ENCODE measurements around the gene IFITM10.

IFITM10 gene

GRCh38 chr11:1750481-1750839, at the start of gene IFITM10:
Gene IFITM10 (minus strand): TSS chr11:1750595. CDS start chr11:1750442, 153 bp downstream.
- DNase-seq = no peak

GRCh38 chr11:1797391-1798125, 47.2 kb upstream of the IFITM10 start:
- no peak for DNase-seq

- no peak for DNase-seq
These were observed 46.1 kb upstream of the IFITM10 start for GRCh38 chr11:1796413-1797011.

DNA sequence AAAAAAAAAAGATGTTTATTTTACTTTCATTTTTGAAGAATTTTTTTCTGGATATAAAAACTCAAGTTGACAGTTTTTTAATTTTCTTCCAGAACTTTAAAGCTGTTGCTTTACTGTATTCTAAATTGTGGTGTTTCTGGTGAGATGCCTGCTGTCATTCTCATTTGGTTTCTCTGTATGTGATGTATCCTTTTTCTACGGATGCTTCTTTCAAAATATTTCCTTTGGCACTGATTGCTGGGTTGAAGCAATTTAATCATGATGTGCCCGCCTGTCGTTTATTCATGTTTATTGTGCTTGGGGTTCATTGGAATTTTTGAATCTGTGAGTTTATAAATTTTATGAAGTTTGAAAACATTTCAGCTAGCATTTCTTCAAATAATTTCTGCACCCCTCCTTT, 42.7 kb upstream of the IFITM10 start:
- DNase-seq = no peak

DNA sequence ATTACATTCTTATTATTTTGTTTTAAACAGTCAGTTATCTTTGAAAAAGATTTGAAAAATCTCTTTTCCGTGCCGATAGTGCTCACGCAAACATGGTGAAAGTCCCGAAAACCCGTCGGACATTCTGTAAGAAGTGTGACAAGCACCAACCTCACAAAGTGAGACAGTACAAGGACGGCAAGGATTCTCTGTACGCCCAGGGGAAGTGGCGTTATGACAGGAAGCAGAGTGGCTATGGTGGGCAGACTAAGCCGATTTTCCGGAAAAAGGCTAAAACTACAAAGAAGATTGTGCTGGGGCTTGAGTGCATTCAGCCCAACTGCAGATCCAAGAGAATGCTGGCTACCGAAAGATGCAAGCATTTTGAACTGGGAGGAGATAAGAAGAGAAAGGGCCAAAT, 42.1 kb upstream of the IFITM10 start:
- no peak for DNase-seq

DNA sequence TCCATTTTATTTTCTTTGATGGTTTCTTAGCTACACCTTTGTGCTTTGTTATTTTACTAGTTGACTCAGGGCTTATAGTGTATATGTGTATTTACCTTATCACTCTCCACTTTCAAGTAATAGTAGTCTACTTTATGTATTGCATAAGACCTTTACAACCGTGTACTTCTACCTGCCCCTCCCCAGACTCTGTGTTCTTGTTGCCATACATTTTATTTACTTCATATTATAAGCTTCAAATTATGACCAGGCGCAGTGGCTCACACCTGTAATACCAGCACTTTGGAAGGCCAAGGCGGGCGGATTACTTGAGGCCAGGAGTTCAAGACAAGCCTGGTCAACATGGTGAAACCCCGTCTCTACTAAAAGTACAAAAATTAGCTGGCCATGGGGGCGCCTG, 41.5 kb upstream of the IFITM10 start:
- no peak for DNase-seq

DNA sequence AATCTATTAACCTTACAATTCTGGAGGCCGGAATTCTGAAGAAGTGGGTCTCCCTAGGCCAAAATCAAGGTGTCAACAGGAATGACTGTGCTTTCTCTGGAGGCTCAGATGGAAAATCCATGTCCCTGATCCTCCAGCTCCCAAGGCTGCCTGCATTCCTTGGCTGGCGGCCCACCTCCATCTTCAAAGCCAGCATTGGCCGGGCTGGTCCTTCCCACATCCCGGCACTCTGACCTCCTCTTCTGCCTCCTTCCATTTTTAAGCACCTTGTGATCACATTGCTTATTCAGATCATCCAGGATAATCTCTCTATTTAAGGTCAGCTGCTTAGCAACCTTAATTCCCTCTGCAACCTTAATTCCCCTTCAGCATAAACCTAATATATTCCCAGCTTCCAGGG, 36.1 kb upstream of the IFITM10 start:
- no peak for DNase-seq

- DNase-seq = no peak
These were observed 35.5 kb upstream of the IFITM10 start for GRCh38 chr11:1785749-1786413.

- DNase-seq = no peak
These were observed 34.6 kb upstream of the IFITM10 start for GRCh38 chr11:1784761-1785650.

DNA sequence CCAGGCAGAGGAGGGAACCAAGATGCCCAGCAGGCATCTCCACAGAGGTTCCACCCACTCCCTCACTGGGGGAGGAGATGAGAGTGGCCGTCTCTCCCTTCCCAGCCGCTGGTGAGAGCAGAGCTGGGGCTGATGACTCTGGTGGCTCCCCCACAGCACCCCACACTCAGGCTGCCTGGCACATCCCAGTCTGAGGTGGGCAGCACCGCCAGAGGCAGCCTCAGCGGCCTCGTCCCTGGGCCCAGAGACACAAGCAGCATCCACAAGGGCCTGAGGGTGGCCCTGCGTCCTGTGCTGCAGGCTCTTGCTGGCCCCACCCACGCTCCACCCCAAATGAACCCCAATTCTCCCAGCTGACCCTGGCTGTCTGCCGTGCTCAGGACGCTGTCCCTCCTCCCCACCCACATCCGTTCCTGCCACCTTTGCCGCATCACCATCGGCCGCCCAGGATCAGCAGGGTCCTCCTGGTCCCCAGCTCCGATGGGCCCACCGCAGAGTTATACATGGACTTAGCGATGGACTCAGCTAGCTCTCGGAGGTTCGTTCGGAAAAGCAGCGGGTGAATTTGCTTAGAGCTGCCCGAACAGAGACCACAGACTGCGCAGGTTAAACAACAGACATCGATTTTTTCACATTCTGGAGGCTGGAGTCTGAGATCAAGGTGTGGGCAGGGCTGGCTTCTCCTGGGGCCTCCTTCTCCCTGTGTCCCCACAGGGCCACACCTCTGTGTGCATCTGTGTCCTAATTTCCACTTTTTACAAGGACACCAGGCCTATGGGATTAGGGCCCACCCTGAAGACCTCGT, 33.5 kb upstream of the IFITM10 start:
- DNase-seq = no peak

DNA sequence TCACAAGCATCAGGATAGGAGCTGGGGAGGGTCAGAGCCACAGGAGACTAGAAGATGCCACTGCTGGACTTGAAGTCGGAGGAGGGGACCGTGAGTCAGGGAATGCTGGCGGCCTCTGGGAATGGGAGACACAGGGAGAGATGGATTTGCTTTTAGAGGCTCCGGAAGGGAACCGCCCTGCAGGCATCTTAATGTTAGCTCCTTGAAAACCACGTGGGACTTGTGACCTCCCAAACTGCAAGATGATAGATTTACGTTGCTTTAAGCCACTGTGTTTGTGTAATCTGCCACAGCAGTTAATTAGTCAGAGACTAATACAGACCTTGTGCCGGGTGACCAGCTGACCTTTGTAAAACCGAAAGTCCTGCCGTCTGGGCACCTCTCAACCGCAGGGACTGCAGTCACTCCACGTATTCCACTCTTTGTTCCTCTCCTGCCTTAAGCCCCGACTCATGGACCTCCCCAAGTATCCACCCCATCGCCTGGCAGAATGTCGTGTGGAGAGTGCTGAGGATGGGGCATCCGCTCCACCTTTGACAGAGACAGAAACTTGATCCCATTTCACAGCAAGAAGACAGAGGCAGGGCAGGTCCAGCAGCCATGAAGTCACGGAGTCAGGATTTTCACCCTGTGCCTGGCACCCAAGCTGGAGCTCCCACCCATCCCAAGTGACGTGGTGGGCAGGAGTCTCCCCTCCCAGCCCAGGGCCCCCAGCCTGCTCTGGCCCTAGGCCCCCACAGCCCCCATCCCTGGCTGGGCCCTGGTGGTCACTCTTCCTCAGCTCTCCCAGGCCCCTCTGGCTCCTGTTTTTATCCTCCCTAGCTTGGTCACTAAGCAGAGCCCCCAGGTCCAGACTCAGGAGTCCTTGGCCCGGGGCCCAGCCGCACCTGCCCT, 32.7 kb upstream of the IFITM10 start:
- peak; percentile 44 for DNase-seq

DNA sequence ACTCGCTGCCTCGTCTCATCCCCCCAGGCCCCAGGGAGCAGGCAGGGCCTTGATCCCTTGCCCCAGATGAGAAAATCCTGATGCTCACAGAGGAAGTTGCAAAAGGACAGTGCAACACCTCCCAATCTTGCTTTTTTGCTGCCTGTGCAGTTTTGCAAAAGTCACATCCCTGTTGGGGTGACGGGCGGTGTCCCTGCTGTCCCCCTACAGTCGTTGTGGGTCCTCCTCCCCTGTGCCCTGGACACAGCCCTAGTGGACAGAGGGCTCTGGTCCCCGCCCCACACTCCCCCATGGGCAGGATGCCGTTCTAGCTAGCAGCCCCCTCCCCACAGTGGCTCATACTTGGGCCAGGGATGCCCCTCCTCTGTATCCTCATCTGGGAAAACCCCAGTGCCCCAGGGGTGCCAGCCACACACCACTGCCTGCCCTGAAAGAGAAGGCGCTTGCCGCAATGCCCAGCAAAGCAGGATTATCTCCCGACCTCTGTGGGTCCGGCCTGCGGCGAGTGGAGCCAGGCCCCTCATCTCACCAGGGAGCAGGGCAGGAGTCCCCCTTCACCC, 31.7 kb upstream of the IFITM10 start:
- DNase-seq = no peak

GRCh38 chr11:1781593-1781975, 31.2 kb upstream of the IFITM10 start:
- DNase-seq = no peak

DNA sequence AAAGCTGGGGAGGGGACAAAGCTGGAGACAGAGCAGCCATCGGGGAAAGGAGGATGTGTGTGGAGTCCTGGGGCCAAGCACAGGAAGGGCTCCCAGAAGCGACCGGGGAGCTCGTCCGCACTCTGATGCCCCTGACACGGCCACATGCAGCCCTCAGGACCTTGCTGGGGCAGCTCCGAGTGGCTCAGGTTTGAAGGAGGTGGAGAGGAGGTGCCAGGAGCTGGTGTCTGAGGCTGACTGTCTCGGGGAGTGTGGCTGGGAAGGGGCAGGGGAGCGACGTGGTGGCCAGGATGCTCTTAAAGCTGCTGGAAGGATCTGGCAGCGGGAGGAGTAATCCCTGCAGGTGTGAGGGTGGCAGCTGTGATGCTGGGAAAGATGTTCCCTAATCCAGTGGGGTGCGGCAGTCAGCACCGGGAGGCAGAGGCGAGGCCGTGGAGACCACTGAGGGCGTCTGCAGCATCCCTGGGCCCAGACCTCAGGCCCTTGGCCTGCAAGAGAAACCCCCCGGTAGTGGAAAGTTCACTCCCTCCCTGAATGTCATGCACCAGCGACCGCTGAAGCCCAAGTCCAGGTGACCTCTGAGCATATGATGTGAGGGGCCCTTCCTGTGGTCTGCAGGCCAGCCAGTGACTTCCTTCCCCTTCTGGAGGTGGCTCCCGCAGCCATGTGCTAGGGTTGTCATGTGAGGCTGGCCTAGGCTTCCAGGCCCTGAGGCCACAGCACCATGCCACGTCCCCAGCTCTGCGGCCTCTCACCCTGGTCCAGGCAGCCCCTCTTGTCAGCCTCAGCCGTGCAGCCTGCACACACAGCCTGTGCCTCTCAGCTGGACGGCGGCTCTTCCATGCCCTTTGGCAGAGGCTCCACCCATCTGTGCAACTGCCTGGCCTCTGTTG, 30.6 kb upstream of the IFITM10 start:
- DNase-seq = no peak

DNA sequence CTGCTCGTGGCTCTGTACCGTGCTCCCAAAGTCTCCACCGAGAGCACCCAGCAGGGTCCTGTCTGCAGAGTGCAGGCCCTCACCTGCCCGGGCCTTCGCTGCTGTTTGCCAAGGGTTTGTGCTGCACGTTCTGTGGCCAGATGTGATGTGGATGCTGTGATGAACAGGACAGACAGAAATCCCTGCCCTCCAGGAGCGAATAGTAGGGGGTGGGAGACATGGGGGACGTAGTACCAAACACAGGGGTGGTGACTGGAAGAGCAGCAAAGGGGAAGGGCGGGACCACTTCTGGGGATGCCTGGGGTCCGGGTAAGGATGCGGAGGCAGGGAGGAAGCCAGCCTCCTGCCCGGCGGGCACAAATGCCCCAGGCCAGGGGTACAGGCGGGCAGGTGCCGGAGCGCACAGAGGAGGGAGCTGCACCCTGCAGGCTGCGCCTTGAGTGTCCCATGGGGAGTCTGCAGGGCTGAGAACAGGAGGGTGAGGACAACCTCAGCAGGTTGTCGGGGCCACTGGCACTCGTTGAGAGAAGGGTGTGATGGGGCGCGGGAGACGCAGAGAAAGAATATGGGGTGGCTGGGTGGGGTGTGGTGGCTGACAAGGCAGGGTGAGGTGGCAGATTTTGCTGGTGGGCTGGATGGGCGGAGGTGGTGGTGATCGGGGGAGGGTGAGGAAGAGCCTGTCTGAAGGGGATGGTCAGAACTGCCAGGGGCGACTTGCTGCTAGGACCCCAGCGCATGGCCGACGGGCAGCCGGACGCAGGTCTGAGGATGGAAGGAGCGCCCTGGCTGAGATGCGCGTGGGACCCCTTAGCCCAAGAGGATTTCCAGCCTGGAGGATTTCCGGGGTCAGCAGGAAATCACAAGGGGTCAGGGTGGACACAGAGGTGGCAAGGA, 29.7 kb upstream of the IFITM10 start:
- DNase-seq = no peak

GRCh38 chr11:1779034-1779805, 28.8 kb upstream of the IFITM10 start:
- DNase-seq = no peak

GRCh38 chr11:1778141-1778911, 27.9 kb upstream of the IFITM10 start:
- no peak for DNase-seq

Measured in DMS53 (cell line).